ENCODE data around the gene MAFG.

MAFG gene

DNA sequence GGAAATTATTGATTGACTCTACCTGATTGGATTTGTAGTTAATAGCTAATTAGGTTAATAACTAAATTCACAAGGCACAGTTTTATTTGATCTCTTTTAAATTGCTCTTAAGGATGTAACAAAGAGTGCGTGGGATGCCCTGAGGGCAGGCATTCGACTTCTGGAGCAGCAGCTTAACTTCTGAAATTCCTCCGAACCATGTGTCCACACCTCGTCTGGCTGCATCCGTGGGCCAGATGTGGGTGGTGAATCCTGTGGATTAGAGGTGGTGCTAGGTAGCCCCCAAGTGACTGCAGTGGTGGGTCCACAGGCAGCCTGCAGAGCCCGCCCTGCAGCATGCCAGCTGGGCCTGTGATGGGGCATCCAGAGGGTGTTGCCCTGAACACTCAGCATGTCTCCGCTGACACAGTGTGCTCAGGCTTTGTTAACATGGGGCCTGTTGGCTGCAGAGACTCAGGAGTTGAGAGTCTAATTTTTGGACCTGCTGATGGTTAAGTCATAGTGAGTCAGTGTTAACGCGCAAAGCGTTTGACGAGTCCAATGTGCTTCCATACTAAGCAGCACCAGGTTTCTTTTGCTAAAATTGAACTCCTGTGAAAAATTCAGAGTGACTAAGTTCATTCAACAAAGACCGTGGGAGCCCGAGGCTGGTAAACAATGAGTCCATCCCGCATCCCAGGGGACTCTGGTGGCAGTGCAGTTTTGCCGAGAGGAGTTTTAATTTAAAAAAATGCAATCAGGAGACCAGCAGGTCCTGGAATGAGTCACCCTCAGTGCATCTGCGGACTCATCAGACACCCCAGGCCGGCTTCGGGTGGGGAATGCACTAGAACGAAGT is 29.3 kb downstream of the MAFG start:
- peak; percentile 94 for DNase-seq (ENCODE audit: low read depth)

DNA sequence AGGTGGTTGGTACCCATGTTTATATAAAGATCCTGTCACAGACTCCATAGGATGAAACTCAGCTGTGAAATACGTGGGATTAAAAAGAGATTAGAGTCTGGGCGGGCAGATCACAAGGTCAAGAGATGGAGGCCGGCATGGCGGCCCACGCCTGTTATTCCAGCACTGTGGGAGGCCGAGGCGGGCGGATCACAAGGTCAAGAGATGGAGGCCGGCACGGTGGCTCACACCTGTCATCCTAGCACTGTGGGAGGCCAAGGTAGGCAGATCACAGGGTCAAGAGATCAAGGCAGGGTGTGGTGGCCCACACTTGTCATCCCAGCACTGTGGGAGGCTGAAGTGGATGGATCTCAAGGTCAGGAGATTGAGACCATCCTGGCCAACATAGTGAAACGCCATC is 32.1 kb downstream of the MAFG start:
- no peak for DNase-seq (ENCODE audit: low read depth)

DNA sequence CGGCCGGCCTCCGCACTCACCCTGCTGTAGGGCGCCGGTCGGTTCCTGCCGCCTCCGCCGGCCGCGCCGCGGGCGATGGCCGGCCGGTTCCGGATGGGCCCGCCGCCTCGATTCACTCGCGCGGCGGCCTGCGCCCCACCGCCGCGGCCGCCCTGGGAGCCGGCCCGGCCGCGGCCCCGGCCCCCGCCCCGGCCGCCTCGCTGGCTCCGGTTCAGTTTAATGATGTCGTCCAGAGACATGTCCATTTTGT is 36.3 kb downstream of the MAFG start:
- DNase-seq (ENCODE audit: low read depth): no peak

DNA sequence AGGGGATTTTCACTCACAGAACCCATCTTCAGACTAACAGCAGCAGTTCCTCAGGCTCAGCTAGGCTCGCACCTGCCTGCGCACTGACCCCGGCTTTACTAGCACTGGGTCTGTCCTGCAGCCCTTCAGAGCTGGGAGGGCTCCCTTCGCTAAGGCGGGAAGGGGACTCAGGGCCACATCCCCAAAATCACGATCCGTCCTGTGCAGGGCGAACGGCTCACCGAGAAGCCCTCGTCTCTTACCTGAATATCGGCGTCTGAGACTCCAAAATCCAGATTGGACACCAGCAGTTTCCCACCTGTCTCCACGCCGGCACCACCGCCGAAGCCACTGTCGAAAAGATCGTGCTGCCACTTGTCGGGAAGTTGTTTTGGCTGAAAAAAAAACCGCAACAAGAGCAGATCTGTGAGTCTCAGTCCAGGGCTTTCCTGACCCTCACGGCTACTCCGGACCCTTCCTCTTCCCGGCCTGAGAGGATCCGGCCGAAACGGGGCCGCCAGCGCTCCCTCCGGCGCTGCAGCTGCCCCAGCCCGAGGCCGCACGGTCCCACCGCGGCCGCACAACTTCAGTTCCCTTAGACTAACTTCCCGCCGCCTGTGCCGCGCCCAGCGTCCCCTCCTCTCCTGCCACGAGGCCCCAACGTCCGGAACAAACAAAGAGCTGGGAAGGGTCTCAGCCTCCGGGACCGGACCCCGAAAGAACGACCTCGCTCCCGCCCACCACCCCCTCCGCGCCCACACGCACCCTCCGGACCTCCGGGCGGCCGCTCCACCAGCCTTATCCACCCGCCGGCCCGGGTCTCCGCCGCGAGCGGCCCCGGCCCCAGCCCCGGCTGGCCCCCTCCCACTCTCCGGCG is 36.9 kb downstream of the MAFG start:
- no peak for DNase-seq (ENCODE audit: low read depth)

DNA sequence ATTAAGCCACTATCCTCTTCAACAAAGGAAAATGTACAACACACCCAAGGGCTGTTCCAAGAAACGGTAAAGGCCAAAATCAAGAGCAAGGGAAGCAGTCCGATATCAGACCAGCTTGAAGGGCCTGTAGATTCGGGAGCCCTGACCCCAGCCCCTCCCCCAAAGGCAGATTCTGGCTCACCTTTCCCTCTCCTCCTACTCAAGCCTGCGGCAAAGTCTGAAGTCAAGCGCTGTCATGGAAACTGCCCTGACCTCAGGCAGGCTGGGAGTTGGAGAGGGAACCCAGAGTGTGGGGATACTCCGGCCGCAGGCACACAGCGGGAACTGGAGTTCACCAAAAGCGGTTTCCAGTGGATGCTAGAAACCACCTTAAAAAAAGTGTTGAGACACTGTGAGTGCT is 37.9 kb downstream of the MAFG start:
- no peak for DNase-seq (ENCODE audit: low read depth)

DNA sequence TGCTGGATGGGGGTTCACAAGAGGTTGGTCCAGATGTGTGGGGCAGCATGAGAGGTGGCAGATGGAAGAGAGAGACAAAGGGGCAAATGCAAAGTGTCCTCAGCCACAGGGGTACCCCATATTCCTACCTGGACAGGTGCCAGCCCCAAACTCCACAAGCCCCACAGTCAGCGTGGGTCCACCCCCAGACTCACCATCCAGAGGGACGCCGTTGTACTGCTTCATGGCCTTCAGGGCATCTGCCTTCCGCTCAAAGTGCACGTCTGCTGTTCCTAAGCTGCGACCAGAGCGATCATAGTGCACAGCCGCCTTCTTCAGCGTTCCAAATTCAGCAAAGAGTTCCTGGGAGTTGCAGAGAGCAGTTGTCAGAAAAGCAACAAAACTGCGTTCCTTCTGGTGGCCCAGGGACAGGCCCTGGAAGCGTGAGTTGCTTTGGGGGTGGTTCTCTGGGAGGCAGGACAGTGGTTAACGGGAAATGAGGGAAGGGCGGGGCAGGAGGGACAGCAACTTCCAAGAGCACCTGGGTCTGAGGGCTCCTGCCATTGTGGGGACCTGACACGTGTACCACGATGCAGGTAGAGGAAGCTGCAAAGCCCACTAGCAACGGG is 38.4 kb downstream of the MAFG start:
- DNase-seq (ENCODE audit: low read depth): no peak

DNA sequence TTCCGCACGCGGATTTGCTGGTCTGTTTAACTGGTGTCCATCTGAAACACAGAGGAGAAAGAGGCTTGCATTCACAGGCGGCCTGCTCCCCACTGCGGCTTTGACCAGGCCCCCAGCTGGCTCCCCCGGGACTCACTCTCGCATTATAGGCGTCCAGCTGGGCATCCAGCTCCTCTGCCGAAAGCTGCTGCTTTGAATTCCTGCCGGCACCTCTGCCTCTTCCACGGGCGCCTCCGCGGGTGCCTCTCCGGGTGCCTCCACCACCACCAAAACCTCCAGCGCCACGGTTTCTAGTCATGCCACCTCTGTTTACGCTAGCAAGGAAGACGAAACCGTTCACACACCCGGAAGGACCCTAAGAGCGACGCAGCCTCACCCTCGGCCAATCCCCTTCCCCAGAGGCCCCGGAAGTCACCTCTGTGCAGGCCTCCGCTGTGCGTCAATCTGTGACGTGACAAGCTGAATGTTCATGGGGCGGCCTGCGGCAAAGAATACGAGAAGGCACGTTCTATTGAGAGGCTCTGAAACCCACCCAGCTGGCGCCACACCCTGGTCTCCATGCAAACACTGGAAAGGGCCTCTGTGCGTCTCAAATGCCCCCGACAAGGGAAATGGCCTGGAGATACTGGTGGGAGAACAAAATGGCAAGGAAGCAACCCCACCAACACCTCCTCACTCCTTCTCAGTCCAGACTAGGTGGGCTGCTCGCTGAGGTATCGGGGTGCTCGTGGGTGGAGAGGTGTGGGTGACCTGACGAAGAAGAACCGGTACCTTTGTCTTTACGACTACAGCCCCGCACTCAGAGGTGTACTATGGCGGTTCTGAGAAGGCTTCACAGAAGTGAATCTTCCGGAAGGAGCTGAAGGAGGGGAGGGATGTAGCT is 39.2 kb downstream of the MAFG start:
- no peak for DNase-seq (ENCODE audit: low read depth)

DNA sequence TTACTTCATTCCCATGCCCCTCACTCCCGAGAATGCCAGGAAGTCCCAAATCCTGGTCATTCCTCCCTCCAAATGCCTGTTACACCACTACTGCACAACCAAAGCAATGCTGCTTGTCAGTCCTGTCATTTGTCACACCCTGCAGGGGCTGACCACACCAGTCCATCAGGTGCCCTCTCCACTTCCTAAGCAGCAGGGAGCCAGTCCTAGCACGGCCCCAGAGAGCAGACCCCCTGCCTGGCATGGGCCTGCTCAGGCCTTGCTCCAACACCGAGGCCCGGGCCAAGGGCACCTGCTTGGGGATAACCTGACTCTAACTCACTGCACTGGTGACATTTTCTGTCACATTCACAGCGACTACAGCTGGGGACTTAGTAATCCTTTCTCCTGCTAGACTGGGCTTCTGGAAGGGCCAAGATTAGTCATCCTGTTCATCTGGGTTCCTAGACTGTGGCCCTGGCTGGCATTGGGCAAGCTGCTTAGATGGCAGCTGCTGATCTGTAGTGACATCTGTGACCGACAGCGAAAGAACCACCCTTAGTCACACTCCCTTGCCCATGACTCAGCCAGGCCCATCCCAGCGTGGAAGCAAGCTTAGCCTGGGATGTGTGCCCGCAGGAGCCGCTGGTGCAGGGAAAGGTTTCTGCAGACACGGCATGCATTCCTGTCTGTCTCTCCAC is 41.5 kb downstream of the MAFG start:
- DNase-seq (ENCODE audit: low read depth): no peak

DNA sequence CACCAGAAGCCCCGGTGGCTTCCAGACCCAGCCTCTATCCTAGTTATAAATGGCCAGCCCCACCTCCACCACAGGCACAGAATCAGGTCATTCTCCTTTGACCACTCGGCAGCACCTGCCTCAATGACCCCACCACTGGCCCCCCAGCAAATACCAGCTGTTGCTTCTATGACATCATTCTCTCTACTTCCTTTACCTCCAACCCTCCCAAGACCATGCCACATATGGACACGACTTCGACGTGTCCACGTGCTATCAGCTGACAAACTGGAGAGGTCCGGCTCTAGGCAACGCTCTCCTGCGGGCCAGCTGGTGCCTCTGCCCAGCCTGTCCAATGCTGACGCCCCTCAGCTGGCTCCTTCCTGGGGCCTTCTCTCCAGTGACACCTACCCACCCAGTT is 42.1 kb downstream of the MAFG start:
- no peak for DNase-seq (ENCODE audit: low read depth)

DNA sequence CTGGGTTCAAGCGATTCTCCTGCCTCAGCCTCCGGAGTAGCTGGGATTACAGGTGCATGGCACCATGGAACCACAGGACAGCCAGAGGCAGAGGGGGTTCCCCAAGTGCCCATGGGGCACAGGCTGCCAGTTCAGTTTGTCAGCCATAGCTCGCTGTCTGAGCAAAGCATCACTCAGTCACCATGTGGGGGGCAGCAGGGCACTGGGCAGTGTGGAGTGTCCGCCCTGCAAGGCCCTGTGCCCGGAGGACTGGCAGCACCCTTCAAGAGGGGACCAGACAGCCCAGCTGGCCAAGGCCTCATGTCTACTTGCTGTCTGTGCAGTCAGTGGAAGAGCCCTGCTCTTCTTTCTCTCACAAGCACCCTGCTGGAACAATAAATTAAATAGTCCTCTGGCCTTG is 42.6 kb downstream of the MAFG start:
- no peak for DNase-seq (ENCODE audit: low read depth)

DNA sequence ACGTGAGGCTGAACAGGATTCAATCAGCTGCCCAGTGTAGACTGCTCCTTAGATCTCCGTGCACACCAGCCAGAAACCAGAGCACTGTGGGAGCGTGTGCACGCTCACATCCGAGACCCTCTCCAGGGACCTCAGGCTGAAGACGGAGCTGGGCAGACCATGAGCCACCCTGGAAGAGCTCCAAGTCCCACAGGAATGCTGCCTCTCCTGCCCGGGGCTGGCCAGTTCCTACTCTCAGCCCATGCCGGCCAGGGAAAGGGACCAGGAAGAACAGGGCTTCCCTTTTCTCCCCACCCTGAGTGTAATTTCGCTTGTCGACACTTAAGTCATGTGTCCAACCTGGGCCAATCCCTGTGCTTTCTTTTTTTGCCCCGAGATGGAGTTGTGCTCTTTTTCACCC is 43.0 kb downstream of the MAFG start:
- no peak for DNase-seq (ENCODE audit: low read depth)

DNA sequence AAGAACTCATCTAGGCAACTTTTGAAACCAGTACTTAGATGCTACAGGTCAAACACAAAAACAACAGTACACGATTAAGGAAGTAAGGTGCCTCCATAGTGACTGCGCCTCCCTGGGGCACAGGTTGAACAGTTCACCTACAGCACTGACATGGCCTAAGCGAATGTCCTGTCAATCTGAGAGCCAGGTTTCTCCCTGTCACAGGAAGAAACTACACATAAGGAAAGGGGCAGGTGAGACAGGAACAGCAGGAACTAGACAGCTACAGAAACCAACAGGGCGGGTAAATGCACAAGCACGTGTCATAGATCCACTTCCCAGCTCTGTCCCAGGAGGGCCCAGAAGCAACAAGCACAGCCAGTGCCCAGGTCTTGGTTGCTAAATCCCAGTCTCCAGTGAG is 48.4 kb downstream of the MAFG start:
- no peak for DNase-seq (ENCODE audit: low read depth)

DNA sequence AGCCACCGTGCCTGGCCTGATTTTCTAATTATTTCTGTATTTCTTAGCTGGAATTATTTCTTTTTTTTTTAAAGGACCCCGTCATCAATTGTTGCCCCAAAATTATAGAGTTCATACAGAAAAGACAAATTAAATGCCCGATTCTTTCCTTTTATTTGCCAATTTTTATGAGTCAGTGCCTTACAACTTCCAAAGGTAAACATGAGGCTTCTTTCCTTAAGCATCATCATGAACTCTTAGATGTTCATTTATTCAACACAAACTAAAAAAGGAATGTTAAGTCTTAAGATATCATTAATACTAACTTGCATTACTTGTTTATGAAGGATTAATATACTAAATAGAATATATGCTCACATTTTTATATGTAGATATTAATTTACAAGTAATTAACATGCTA is 49.2 kb downstream of the MAFG start:
- no peak for DNase-seq (ENCODE audit: low read depth)

DNA sequence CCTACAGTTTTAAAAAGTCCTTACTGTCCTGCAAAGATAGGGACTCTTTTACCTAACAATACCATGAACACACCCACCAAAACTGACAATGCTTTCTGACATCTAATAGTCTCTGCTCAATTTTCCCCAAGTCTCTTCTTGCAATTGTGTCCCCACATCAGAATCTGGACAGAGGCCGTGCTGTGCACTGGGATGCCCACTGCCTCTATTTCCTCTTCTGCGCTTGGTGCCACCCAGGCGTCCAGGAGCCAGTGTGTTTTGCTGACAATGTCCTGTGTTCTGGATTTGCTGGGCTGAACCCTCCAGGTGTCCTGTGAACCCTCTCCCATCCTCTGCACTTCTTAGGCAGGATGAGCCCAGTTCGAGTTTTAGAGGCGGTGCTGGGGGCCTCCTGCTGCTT is 50.0 kb downstream of the MAFG start:
- DNase-seq (ENCODE audit: low read depth): no peak

DNA sequence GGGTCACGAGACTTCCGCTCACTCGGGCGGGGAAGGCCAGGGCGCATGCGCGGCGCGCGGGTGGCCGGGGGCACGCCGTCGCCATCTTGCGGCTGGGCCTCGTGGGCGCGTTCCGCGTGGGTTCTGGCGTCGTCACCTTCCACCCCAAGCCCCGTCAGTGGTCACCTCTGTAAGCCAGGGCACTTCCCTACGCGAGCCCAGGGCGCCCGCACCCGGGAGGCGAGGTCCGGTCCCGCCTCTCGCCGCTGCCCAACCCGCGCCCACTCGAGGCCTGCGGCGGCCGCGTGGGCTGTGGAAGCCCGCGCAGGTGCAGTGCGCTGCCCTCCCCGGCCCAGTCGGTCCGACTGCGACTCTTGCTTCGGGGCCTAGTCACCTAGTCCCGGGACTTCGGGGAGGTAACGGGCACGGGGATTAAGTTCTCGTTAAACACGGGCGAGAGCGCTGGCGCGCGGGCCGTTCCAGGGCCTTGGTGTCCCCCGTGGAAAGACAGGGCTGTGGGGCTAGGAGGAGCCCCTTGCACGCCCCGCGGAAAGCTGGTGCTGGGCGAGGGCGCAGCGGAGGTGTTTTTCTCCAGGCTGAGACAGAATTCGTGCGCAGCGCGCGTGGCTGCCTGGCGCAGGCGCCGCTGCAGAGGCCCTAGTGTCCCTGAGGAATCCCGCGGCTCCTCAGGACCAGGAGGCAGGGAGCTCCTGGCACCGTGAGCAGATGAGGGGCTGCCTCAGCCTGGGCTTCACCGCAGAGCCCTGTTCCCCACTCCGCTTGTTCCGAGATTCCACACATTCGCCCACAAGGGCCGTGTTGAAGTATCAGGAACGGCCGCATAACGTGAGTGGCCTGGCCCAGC is 55.9 kb downstream of the MAFG start:
- no peak for DNase-seq (ENCODE audit: low read depth)

DNA sequence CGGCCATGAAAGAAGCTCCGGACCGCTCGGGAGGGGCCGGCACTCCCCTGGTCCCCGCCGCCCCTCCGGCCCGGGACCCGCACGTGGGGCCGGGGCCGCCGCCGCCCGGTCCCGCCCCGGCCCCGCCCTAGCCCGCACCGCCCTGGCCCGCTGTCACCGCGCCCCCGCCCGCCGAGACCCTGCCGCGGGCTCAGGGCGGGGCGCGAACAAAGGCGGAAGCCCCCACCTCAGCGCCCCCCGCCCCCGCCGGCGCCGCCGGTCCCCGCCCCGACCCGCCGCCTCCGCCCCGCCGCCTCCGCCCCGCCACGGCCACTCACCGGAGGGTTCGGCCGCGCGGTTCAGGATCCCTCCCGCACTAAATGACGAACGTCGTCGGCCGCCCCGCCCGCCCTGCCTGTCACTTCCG is 56.6 kb downstream of the MAFG start, which contains the start of gene ARHGDIA:
Gene ARHGDIA, minus strand, starts transcription at position 357 of the 406 bp plus-strand sequence. CDS start 1,407 bp downstream, outside the sequence.
- no peak for DNase-seq (ENCODE audit: low read depth)

DNA sequence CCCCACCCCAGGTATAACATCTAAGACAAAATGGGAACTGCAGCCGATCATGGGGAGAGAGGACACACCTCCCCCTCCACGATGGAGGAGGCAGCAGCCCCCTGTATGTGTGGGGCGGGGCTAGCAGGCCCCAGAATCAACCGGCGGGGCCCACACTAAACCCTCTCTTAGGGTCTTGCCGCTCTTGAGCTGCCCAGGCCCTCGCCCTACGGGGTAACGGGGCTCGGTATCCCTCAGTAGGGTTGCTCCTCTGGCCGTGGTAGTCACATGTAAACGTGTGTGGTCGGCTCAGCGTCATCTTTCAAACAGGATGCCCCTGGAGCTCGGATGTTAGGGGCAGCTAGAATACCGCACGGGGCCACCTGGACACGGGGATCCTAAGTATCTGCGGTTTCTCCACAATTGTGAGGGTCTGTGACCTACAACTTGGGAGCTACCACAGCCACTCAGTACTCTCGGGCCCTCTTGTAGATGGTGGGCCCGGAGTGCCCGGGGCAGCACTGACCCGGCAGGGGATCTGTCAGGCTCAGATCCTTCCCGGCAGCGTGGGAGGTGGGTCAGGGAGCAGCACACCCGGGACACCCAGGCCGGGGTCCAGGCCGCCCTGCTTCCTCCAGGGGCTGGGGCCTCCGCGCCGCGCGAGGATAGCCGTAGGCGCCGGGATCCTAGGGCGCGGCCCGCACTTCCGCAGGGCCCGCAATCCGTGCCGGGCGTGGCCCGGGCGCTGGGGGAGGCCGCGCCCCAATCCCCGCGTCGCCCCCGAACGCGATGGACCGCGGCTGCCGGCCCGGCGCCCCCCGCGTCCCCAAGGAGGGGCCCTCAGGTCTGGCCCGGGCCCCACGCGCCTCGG is 57.2 kb downstream of the MAFG start:
- DNase-seq (ENCODE audit: low read depth): no peak

DNA sequence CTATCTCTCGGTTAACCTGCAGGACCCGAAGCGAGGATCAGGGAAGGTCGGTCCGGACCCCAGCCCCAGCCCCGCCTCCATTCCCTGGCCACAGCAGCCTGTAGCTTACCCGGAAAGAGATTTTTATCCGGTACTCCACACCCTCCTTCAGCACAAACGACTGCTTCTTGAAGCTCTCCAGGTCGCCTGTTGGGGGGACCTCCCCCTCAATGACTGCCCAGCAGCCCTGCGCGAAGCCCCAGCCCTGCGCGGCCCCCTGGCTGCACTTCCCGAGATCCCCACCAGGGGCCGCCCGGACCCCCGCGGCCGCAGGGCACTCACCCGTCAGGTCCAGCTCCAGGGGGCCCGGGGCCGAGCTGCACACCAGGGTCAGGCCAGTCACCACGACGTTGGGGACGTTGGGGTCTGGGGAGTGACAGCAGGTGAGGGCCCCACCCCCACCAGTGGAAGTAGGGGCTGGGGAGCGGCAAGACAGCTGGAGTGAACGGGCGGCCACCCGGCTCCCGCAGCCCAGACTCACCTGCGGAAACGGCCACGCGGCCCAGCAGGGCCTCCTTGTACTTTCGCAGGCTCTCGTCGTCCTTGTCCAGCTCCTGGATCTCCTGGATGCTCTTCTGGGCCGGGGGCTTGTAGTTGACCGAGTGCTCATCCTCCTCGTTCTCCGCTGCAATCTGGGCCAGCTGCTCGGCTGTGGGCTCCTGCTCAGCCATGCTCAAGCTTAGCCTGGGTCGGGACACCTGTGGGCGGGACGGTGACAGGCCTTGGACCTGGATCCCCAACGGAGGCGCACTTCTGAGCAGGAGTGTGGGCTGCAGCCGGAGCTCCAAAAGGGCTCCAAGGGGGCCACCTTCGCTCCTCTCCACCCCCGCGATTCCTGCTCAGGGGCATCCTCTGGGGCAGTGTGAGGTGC is 58.1 kb downstream of the MAFG start:
- DNase-seq (ENCODE audit: low read depth): no peak

Data from GM04503 (cell line).